Ovary (tissue), 3 donors: ENCODE results near the gene METTL26.

Experiments used
- CTCF ChIP-seq, 3 donors: fragments of 450-650 bp in 2 of 3; fragments of 200-600 bp in 1 of 3; IDR thresholded peaks; one replicate each; pipeline versions ENCODE4 v1.5.1 to v1.8.0; 2016 to 2022; ENCODE audit warnings: antibody characterized with exemption in 3 of 3, mild to moderate bottlenecking in 1 of 3
- EP300 ChIP-seq: sonication (generic); formaldehyde crosslinking; IDR thresholded peaks from one replicate; pipeline ENCODE4 v1.6.1; 2017; ENCODE audit warnings: antibody characterized with exemption
- POLR2A ChIP-seq: fragments of 450-650 bp; IDR thresholded peaks from one replicate; pipeline ENCODE4 v1.6.1; 2017; ENCODE audit warnings: antibody characterized with exemption, mild to moderate bottlenecking, moderate library complexity
- donor health status: DM: no; HTN: no; CAD: no.

GRCh38 chr16:680967-681745 is 45.1 kb upstream of the METTL26 start:
- TF ChIP-seq CTCF (IDR thresholded peaks at IDR 0.05): no peak
- TF ChIP-seq POLR2A: no peak
- TF ChIP-seq EP300: no peak
